HG03060 (cell line): ENCODE results near the gene ANKS1B.
"Not testable (repeated sequence)": the region's sequence is repeated elsewhere in the genome, so short reads cannot be mapped to it uniquely, and the experiment has no call there.

Experiments used
- ATAC-seq: cut with Tn5 transposase; IDR thresholded peaks from one replicate; pipeline ENCODE4 v1.9.1; 2021; ENCODE audit warnings: low read depth, moderate number of reproducible peaks; ENCODE audit not compliant: unreplicated experiment

ANKS1B gene

GRCh38 chr12:98999559-98999958 lies 985.2 kb downstream of the ANKS1B start:
- no peak for ATAC-seq

GRCh38 chr12:98998697-98999299 lies 985.9 kb downstream of the ANKS1B start:
- peak; percentile 85 for ATAC-seq

- ATAC-seq, result no peak
Observed at GRCh38 chr12:98997899-98998298, 986.8 kb downstream of the ANKS1B start.

- ATAC-seq, result no peak
Observed at GRCh38 chr12:98990648-98991047, 994.1 kb downstream of the ANKS1B start.

- ATAC-seq, result no peak
Observed at GRCh38 chr12:98985156-98985555, 999.6 kb downstream of the ANKS1B start.

- no peak for ATAC-seq
Observed at GRCh38 chr12:98983647-98984046, 1001.1 kb downstream of the ANKS1B start.

GRCh38 chr12:98980508-98980907 lies 1004.2 kb downstream of the ANKS1B start:
- ATAC-seq, result no peak

GRCh38 chr12:98977186-98977585 lies 1007.5 kb downstream of the ANKS1B start:
- no peak for ATAC-seq

- ATAC-seq, result no peak
Observed at GRCh38 chr12:98974767-98975381, 1009.9 kb downstream of the ANKS1B start.

GRCh38 chr12:98973395-98973794 lies 1011.3 kb downstream of the ANKS1B start:
- ATAC-seq, result no peak

GRCh38 chr12:98970950-98971349 lies 1013.8 kb downstream of the ANKS1B start:
- ATAC-seq, result no peak

GRCh38 chr12:98970210-98970609 lies 1014.5 kb downstream of the ANKS1B start:
- ATAC-seq, result no peak

- ATAC-seq, result no peak
Observed at GRCh38 chr12:98968896-98969295, 1015.8 kb downstream of the ANKS1B start.

- not testable (repeated sequence) for ATAC-seq
Observed at GRCh38 chr12:98957135-98957534, 1027.6 kb downstream of the ANKS1B start.

GRCh38 chr12:98955284-98955683 lies 1029.5 kb downstream of the ANKS1B start:
- ATAC-seq, result peak; percentile 80

GRCh38 chr12:98954506-98954905 lies 1030.2 kb downstream of the ANKS1B start:
- no peak for ATAC-seq

GRCh38 chr12:98951406-98951805 lies 1033.3 kb downstream of the ANKS1B start:
- no peak for ATAC-seq

- ATAC-seq, result no peak
Observed at GRCh38 chr12:98948343-98948949, 1036.3 kb downstream of the ANKS1B start.

- ATAC-seq, result no peak
Observed at GRCh38 chr12:98945864-98946263, 1038.9 kb downstream of the ANKS1B start.

- no peak for ATAC-seq
Observed at GRCh38 chr12:98939926-98940325, 1044.8 kb downstream of the ANKS1B start.

- no peak for ATAC-seq
Observed at GRCh38 chr12:98939350-98939749, 1045.4 kb downstream of the ANKS1B start.

- ATAC-seq, result no peak
Observed at GRCh38 chr12:98935847-98936246, 1048.9 kb downstream of the ANKS1B start.
